Loucy (cell line): ENCODE data around the gene SLC35F3.

Source experiments
- H2AFZ ChIP-seq: fragments of 200-600 bp; sonication (generic); 2 replicates; pipeline ENCODE4 v1.6.0; 2016; ENCODE audit warnings: antibody characterized with exemption, mild to moderate bottlenecking, low read length, moderate library complexity
- H3F3A ChIP-seq: fragments of 200-600 bp; 2 replicates; pipeline ENCODE4 v1.6.0; 2016; ENCODE audit warnings: antibody characterized with exemption, low read depth, mild to moderate bottlenecking
- H3K27me3 ChIP-seq: fragments of 200-600 bp; sonication (generic); 2 replicates; pipeline ENCODE4 v1.6.1; 2014; ENCODE audit warnings: low read length, mild to moderate bottlenecking; ENCODE audit not compliant: insufficient read depth, poor library complexity, severe bottlenecking
- H3K36me3 ChIP-seq: fragments of 200-600 bp; sonication (generic); 2 replicates; pipeline ENCODE4 v1.6.1; 2016; ENCODE audit warnings: low read length; ENCODE audit not compliant: insufficient read depth
- H3K4me1 ChIP-seq: fragments of 200-600 bp; sonication (generic); 2 replicates; pipeline ENCODE4 v1.5.1; 2014; ENCODE audit warnings: low read length, mild to moderate bottlenecking; ENCODE audit not compliant: insufficient read depth, poor library complexity, severe bottlenecking
- H3K4me2 ChIP-seq: fragments of 200-600 bp; sonication (generic); 2 replicates; pipeline ENCODE4 v1.6.0; 2014; ENCODE audit warnings: antibody characterized with exemption, low read length, low read depth, mild to moderate bottlenecking; ENCODE audit not compliant: poor library complexity, severe bottlenecking
- H3K4me3 ChIP-seq: fragments of 200-600 bp; sonication (generic); 2 replicates; pipeline ENCODE4 v1.5.1; 2014; ENCODE audit warnings: low read length, mild to moderate bottlenecking, mixed read lengths; ENCODE audit not compliant: poor library complexity, severe bottlenecking
- H3K79me2 ChIP-seq: fragments of 200-600 bp; sonication (generic); 2 replicates; pipeline ENCODE4 v1.6.1; 2014; ENCODE audit warnings: low read length; ENCODE audit not compliant: insufficient read depth
- H3K9ac ChIP-seq: fragments of 200-600 bp; sonication (generic); 2 replicates; pipeline ENCODE4 v1.6.0; 2014; ENCODE audit warnings: mild to moderate bottlenecking, low read depth, low read length, moderate library complexity; ENCODE audit not compliant: poor library complexity, severe bottlenecking
- H3K9me2 ChIP-seq: fragments of 200-600 bp; sonication (generic); replicated peaks from 2 replicates; pipeline ENCODE4 v1.6.1; 2016; ENCODE audit warnings: low read depth, low read length, mixed read lengths
- H3K9me3 ChIP-seq: fragments of 200-600 bp; sonication (generic); 2 replicates; pipeline ENCODE4 v1.6.1; 2014; ENCODE audit warnings: mild to moderate bottlenecking, antibody characterized with exemption, low read length, low read depth; ENCODE audit not compliant: insufficient read depth
- H4K20me1 ChIP-seq: fragments of 200-600 bp; sonication (generic); 2 replicates; pipeline ENCODE4 v1.6.0; 2014; ENCODE audit warnings: antibody characterized with exemption, low read length, mild to moderate bottlenecking; ENCODE audit not compliant: insufficient read depth, poor library complexity, severe bottlenecking
- EZH2phosphoT487 ChIP-seq: fragments of 200-600 bp; IDR thresholded peaks from 2 replicates; pipeline ENCODE4 v1.6.1; 2018; ENCODE audit warnings: antibody characterized with exemption, mild to moderate bottlenecking, moderate library complexity, borderline replicate concordance
- TF ChIP-seq, protein P1 (sequence below): fragments of 200-600 bp; sonication (generic); conservative IDR thresholded peaks from 2 replicates; pipeline ENCODE4 v1.5.1; 2014; ENCODE audit warnings: mild to moderate bottlenecking, antibody characterized with exemption, low read length

The SLC35F3 gene

DNA sequence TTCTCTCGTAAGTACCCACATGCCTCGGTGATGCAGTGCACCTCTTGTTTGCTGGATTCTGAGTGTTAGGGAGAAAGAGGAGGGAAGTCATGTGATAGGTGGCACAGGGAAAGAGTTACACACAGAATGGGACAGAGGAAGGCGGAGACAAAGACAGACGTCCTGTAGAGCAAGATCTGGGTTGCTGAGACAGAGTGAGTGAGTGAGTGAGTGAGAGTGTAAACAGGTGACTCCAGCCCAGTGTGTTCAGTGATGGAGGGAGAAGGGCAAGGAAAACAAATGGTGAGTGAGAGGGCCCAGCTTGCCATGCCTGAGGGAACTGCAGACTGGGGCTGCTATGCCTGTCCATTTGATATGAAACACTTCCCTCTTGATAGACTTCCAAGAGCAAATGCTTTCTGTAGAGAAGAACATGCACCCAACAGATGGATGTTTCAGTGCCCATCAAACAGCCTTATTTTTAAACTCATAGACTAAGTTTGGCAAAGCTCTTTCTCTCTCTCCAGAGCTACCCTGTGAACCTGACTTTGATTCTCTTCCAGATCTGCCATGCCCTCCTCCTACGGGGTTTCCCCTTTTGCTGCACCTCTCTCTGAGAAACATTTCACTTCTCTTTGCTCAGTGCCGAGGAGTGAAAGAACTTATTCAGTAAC, 258.9 kb downstream of the SLC35F3 start:
- TF ChIP-seq, protein P1, sequence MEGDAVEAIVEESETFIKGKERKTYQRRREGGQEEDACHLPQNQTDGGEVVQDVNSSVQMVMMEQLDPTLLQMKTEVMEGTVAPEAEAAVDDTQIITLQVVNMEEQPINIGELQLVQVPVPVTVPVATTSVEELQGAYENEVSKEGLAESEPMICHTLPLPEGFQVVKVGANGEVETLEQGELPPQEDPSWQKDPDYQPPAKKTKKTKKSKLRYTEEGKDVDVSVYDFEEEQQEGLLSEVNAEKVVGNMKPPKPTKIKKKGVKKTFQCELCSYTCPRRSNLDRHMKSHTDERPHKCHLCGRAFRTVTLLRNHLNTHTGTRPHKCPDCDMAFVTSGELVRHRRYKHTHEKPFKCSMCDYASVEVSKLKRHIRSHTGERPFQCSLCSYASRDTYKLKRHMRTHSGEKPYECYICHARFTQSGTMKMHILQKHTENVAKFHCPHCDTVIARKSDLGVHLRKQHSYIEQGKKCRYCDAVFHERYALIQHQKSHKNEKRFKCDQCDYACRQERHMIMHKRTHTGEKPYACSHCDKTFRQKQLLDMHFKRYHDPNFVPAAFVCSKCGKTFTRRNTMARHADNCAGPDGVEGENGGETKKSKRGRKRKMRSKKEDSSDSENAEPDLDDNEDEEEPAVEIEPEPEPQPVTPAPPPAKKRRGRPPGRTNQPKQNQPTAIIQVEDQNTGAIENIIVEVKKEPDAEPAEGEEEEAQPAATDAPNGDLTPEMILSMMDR, result no peak
- TF ChIP-seq EZH2phosphoT487, result no peak
- Histone ChIP-seq H2AFZ (peak overlapping the region; percentile 59), H3K9ac (peak overlapping the region; percentile 61)

DNA sequence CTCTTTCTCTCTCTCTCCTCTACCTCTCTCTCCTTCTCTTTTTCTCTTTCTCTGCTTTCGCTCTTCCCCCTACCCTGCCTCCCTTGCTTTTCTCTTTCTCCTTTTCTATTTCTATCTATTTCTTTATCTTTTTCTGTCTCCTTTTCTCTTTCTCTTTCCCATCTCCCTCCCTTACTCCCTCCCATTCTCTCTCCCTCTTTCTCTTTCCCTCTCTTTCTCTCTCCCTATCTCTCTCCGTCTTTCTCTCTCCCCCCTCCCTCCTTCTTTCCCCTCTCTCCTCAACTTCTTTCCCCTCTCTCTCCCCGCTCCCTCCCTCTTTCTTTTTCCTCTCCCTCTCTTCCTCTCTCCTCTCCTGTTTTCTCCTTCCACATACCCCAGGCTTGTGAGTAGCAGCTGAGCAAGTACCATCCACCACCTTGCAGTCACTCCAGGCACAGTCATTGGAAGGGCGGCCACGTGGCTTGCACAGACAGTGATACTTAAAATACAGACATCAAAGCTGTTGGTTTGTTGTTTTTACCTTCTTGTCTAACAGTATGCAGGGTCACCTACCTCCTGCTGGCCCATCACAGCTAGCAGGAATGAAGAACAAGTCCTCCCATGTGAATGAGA, 259.7 kb downstream of the SLC35F3 start:
- Histone ChIP-seq H3K4me3 (peak overlapping the region; percentile 1), H3K27me3 (no peaks in the 10 kb centered on the region), H3F3A (no peaks in the 10 kb centered on the region), H3K9me3 (no peaks in the 10 kb centered on the region), H3K36me3 (no peaks in the 10 kb centered on the region), H3K4me2 (peak overlapping the region; percentile 55), H2AFZ (peak overlapping the region; percentile 59), H3K9ac (peak overlapping the region; percentile 61), H3K9me2 (no peaks in the 10 kb centered on the region), H3K4me1 (peaks cover 56% of the 10 kb centered on the region), H3K79me2 (no peaks in the 10 kb centered on the region), H4K20me1 (no peaks in the 10 kb centered on the region)
- TF ChIP-seq, protein P1, result no peak
- no peak for TF ChIP-seq EZH2phosphoT487

More for the DNA sequence above, 258.9 kb downstream of the SLC35F3 start:
- peak overlapping the region; percentile 32 for H3K4me3 ChIP-seq
- H3F3A ChIP-seq, result no peaks in the 10 kb centered on the region
- no peaks in the 10 kb centered on the region for H4K20me1 ChIP-seq
- H3K79me2 ChIP-seq, result no peaks in the 10 kb centered on the region
- peaks cover 47% of the 10 kb centered on the region for H3K4me1 ChIP-seq
- H3K9me2 ChIP-seq, result no peaks in the 10 kb centered on the region
- no peaks in the 10 kb centered on the region for H3K9me3 ChIP-seq
- H3K27me3 ChIP-seq, result no peaks in the 10 kb centered on the region
- H3K4me2 ChIP-seq, result peak overlapping the region; percentile 55
- H3K36me3 ChIP-seq, result no peaks in the 10 kb centered on the region

DNA sequence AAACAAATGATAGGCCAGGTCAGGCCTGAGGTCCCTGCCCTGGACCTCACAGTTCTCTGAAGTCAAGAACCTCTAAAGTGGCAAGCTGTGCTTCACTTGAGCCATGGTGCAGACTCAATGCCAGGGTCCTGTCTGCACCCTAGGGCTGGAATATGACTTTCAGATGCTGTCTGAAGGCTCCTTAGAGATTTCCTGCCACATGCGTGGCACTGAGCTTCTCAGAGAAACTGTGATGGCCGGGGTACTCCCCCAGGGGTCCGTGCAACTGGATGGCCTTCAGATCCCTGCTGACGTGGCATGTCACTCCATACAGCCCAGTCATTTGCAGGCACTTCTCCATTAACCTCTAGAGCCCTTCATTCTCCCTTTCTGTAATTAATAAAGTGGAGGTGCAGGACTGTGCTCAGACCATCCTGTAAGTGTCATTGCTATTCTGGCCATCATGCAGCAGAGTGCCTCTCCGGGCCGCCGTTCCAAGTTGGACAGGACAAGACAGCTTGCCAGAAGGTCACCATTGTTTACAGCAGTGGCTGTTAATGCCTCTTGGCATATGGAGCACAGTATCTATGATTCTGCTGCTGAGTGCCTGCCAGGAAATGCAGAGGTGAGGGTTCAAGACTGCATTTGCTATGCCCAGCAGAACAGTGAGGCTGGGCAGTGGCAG, 263.7 kb downstream of the SLC35F3 start:
- H4K20me1 ChIP-seq, result no peaks in the 10 kb centered on the region
- no peaks in the 10 kb centered on the region for H3K27me3 ChIP-seq
- no peak overlapping the region for H3K4me3 ChIP-seq
- peak overlapping the region; percentile 90 for H3K9ac ChIP-seq
- H3K4me2 ChIP-seq, result no peak overlapping the region
- no peaks in the 10 kb centered on the region for H3K36me3 ChIP-seq
- H3K4me1 ChIP-seq, result peaks cover 84% of the 10 kb centered on the region
- H3K79me2 ChIP-seq, result no peaks in the 10 kb centered on the region
- H3K9me3 ChIP-seq, result no peaks in the 10 kb centered on the region
- H3F3A ChIP-seq, result peaks cover 13% of the 10 kb centered on the region
- H3K9me2 ChIP-seq, result no peaks in the 10 kb centered on the region
- peak overlapping the region; percentile 10; the same call in 1 of the 2 replicates for H2AFZ ChIP-seq
- TF ChIP-seq, protein P1, result no peak
- no peak for TF ChIP-seq EZH2phosphoT487
